ENCODE data around the gene GNAS-AS1. TPM values are rescaled to one million over a fixed set of nuclear protein-coding genes. Genes with fewer than 3 reads are reported as not detected.
"Not testable (repeated sequence)": the region's sequence is repeated elsewhere in the genome, so short reads cannot be mapped to it uniquely, and the experiment has no call there.

GNAS-AS1 gene
- total and polyA plus RNA-seq, 2 donors, result 0.32 to 0.76 TPM

- 91% methylated on average over 2 of the region's 2 CpGs for WGBS
- no peaks in the 10 kb centered on the region for H3K9me3 ChIP-seq (ENCODE audit: control insufficient read depth in 2 of 2, insufficient read depth in 1 of 2, low read length in 1 of 2)
- H3K27me3 ChIP-seq (ENCODE audit: control insufficient read depth in 2 of 2, insufficient read depth in 1 of 2, low read length in 1 of 2), result peaks cover 14 to 28% of the 10 kb centered on the region in 2 donors
- H3K36me3 ChIP-seq (ENCODE audit: control insufficient read depth in 2 of 2, insufficient read depth in 2 of 2, low read length in 1 of 2), result no peaks in the 10 kb centered on the region
- H3K4me1 ChIP-seq (ENCODE audit: control insufficient read depth in 2 of 2, insufficient read depth in 2 of 2, low read length in 2 of 2), result no peaks in the 10 kb centered on the region
- no peak overlapping the region for H3K4me3 ChIP-seq (ENCODE audit: low read length in 2 of 2)
- DNase-seq (ENCODE audit: low read depth in 6 of 9, low spot score in 9 of 9), result no peak
- H3K27ac ChIP-seq (ENCODE audit: low read depth in 1 of 2, low read length in 1 of 2), result no peak overlapping the region
Measured at GRCh38 chr20:58835231-58835630, 15.5 kb downstream of the GNAS-AS1 start.

GRCh38 chr20:58833921-58834320, 16.8 kb downstream of the GNAS-AS1 start:
- DNase-seq (ENCODE audit: low read depth in 6 of 9, low spot score in 9 of 9), result no peak
- H3K27me3 ChIP-seq (ENCODE audit: control insufficient read depth in 2 of 2, insufficient read depth in 1 of 2, low read length in 1 of 2), result peaks cover 1 to 15% of the 10 kb centered on the region in 2 donors

DNA sequence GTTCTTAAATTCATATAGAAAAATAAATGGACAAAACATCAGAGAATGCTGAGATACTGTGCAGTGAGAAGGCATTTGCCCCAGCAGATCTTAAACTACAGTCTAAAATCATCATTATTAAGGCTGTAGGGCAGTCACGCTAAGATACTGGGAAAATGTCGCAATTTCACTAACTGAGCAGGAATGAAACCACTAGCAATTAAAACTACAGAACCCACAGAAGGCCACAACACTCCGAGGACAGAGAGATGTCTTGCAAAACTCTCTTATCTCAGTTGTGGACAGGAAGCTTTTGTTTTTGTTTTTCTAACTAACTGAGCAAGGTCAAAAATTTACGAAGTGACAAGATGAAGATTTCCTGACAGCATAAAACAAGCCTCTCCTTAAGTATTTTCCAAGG, 18.2 kb downstream of the GNAS-AS1 start:
- 72% methylated on average over 4 of the region's 4 CpGs for WGBS
- H3K4me1 ChIP-seq (ENCODE audit: control insufficient read depth in 2 of 2, insufficient read depth in 2 of 2, low read length in 2 of 2), result no peaks in the 10 kb centered on the region
- no peak overlapping the region for H3K4me3 ChIP-seq (ENCODE audit: low read length in 2 of 2)
- peaks cover 0 to 5% of the 10 kb centered on the region in 2 donors for H3K27me3 ChIP-seq (ENCODE audit: control insufficient read depth in 2 of 2, insufficient read depth in 1 of 2, low read length in 1 of 2)
- no peaks in the 10 kb centered on the region for H3K9me3 ChIP-seq (ENCODE audit: control insufficient read depth in 2 of 2, insufficient read depth in 1 of 2, low read length in 1 of 2)
- H3K36me3 ChIP-seq (ENCODE audit: control insufficient read depth in 2 of 2, insufficient read depth in 2 of 2, low read length in 1 of 2), result no peaks in the 10 kb centered on the region
- DNase-seq (ENCODE audit: low read depth in 6 of 9, low spot score in 9 of 9), result no peak
- no peak overlapping the region for H3K27ac ChIP-seq (ENCODE audit: low read depth in 1 of 2, low read length in 1 of 2)

More at GRCh38 chr20:58833921-58834320, 16.8 kb downstream of the GNAS-AS1 start:
- H3K4me1 ChIP-seq (ENCODE audit: control insufficient read depth in 2 of 2, insufficient read depth in 2 of 2, low read length in 2 of 2), result no peaks in the 10 kb centered on the region
- no peak overlapping the region for H3K4me3 ChIP-seq (ENCODE audit: low read length in 2 of 2)
- H3K9me3 ChIP-seq (ENCODE audit: control insufficient read depth in 2 of 2, insufficient read depth in 1 of 2, low read length in 1 of 2), result no peaks in the 10 kb centered on the region
- H3K27ac ChIP-seq (ENCODE audit: low read depth in 1 of 2, low read length in 1 of 2), result no peak overlapping the region
- no peaks in the 10 kb centered on the region for H3K36me3 ChIP-seq (ENCODE audit: control insufficient read depth in 2 of 2, insufficient read depth in 2 of 2, low read length in 1 of 2)
- 97% methylated on average over 10 of the region's 10 CpGs for WGBS

DNA sequence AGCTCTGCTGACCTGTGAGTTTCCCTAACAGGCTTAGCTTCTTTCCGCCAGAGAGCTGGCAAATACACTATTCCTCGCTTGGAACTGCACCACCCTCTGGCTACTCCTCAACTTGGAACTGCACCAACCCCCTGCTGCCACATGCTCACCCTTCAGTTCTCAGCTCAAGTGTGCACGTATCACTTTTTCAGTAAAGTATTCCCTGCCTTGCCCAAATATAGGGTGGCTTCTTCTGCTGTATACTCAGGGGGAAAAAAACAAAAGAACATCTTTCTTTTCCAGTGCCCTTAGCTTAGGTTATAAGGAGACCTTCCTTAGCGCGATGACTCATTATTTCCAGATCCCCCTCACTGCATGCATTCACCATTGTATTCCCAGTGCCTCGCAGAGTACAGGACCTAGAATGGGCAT, 21.2 kb downstream of the GNAS-AS1 start:
- no peak overlapping the region for H3K27ac ChIP-seq (ENCODE audit: low read depth in 1 of 2, low read length in 1 of 2)
- H3K4me1 ChIP-seq (ENCODE audit: control insufficient read depth in 2 of 2, insufficient read depth in 2 of 2, low read length in 2 of 2), result no peaks in the 10 kb centered on the region
- H3K27me3 ChIP-seq (ENCODE audit: control insufficient read depth in 2 of 2, insufficient read depth in 1 of 2, low read length in 1 of 2), result peaks cover 0 to 4% of the 10 kb centered on the region in 2 donors
- DNase-seq (ENCODE audit: low read depth in 6 of 9, low spot score in 9 of 9), result no peak
- H3K36me3 ChIP-seq (ENCODE audit: control insufficient read depth in 2 of 2, insufficient read depth in 2 of 2, low read length in 1 of 2), result no peaks in the 10 kb centered on the region
- H3K4me3 ChIP-seq (ENCODE audit: low read length in 2 of 2), result no peak overlapping the region
- no peaks in the 10 kb centered on the region for H3K9me3 ChIP-seq (ENCODE audit: control insufficient read depth in 2 of 2, insufficient read depth in 1 of 2, low read length in 1 of 2)
- WGBS, result 95% methylated on average over 6 of the region's 6 CpGs

- WGBS, result over 99% methylated on average over 4 of the region's 5 CpGs
- not testable (repeated sequence) for DNase-seq (ENCODE audit: low read depth in 6 of 9, low spot score in 9 of 9); H3K27me3 ChIP-seq (ENCODE audit: control insufficient read depth in 2 of 2, insufficient read depth in 1 of 2, low read length in 1 of 2)
Measured at GRCh38 chr20:58828804-58829203, 21.9 kb downstream of the GNAS-AS1 start.

DNA sequence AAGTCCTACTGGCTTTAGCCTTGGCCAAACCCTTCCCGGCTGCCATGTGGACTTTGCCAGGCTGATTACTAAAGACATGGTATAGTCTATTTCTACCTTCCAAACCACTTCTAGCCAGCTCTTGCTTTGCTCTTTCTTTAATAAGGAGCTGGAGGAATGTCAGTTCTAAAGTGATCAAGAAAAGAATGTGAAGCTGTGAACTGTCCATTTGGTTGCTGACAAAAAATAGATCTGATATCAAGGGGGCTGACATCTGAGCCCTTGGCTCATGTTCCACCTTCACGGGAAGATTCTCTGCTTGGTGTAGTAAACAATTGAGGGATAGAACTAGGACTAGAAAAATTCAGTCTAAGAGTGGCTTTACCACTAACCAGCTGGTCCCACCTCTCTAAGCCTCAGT, 22.6 kb downstream of the GNAS-AS1 start:
- 95% methylated on average over 2 of the region's 2 CpGs for WGBS
- Histone ChIP-seq H3K4me1 (ENCODE audit: control insufficient read depth in 2 of 2, insufficient read depth in 2 of 2, low read length in 2 of 2) (no peaks in the 10 kb centered on the region), H3K27me3 (ENCODE audit: control insufficient read depth in 2 of 2, insufficient read depth in 1 of 2, low read length in 1 of 2) (no peaks in the 10 kb centered on the region), H3K36me3 (ENCODE audit: control insufficient read depth in 2 of 2, insufficient read depth in 2 of 2, low read length in 1 of 2) (no peaks in the 10 kb centered on the region), H3K27ac (ENCODE audit: low read depth in 1 of 2, low read length in 1 of 2) (no peak overlapping the region), H3K9me3 (ENCODE audit: control insufficient read depth in 2 of 2, insufficient read depth in 1 of 2, low read length in 1 of 2) (no peaks in the 10 kb centered on the region), H3K4me3 (ENCODE audit: low read length in 2 of 2) (no peak overlapping the region)
- DNase-seq (ENCODE audit: low read depth in 6 of 9, low spot score in 9 of 9), result no peak

More at GRCh38 chr20:58828804-58829203, 21.9 kb downstream of the GNAS-AS1 start:
- not testable (repeated sequence) for H3K4me1 ChIP-seq (ENCODE audit: control insufficient read depth in 2 of 2, insufficient read depth in 2 of 2, low read length in 2 of 2); H3K27ac ChIP-seq (ENCODE audit: low read depth in 1 of 2, low read length in 1 of 2); H3K4me3 ChIP-seq (ENCODE audit: low read length in 2 of 2); H3K36me3 ChIP-seq (ENCODE audit: control insufficient read depth in 2 of 2, insufficient read depth in 2 of 2, low read length in 1 of 2); H3K9me3 ChIP-seq (ENCODE audit: control insufficient read depth in 2 of 2, insufficient read depth in 1 of 2, low read length in 1 of 2)

- Histone ChIP-seq H3K9me3 (ENCODE audit: control insufficient read depth in 2 of 2, insufficient read depth in 1 of 2, low read length in 1 of 2) (no peaks in the 10 kb centered on the region), H3K4me3 (ENCODE audit: low read length in 2 of 2) (no peak overlapping the region), H3K27me3 (ENCODE audit: control insufficient read depth in 2 of 2, insufficient read depth in 1 of 2, low read length in 1 of 2) (no peaks in the 10 kb centered on the region), H3K27ac (ENCODE audit: low read depth in 1 of 2, low read length in 1 of 2) (no peak overlapping the region), H3K36me3 (ENCODE audit: control insufficient read depth in 2 of 2, insufficient read depth in 2 of 2, low read length in 1 of 2) (no peaks in the 10 kb centered on the region), H3K4me1 (ENCODE audit: control insufficient read depth in 2 of 2, insufficient read depth in 2 of 2, low read length in 2 of 2) (no peaks in the 10 kb centered on the region)
- no peak for DNase-seq (ENCODE audit: low read depth in 6 of 9, low spot score in 9 of 9)
- WGBS, result 94% methylated on average over 5 of the region's 5 CpGs
Measured at GRCh38 chr20:58826271-58826670, 24.4 kb downstream of the GNAS-AS1 start.

DNA sequence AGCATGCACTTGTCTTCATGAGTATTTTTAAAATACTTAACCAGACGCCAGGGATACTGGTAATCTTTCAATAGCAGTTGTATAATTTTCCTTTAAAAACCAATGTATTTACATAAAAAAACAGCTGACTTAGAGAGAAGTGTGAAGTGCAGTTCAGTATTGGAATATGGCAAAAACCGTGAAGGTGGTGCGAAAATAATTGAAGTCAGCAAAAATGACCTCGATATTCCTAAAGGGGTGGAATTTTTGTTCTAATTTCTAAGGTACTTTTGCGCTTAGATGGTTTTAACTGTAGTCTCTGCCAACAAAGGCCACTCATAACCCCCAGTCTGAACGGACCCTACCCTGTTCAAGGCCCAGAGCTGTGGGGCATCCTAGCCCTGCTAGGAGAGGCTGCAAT, 25.3 kb downstream of the GNAS-AS1 start:
- no peak overlapping the region for H3K4me3 ChIP-seq (ENCODE audit: low read length in 2 of 2)
- no peak overlapping the region for H3K27ac ChIP-seq (ENCODE audit: low read depth in 1 of 2, low read length in 1 of 2)
- H3K27me3 ChIP-seq (ENCODE audit: control insufficient read depth in 2 of 2, insufficient read depth in 1 of 2, low read length in 1 of 2), result no peaks in the 10 kb centered on the region
- H3K36me3 ChIP-seq (ENCODE audit: control insufficient read depth in 2 of 2, insufficient read depth in 2 of 2, low read length in 1 of 2), result no peaks in the 10 kb centered on the region
- no peaks in the 10 kb centered on the region for H3K9me3 ChIP-seq (ENCODE audit: control insufficient read depth in 2 of 2, insufficient read depth in 1 of 2, low read length in 1 of 2)
- no peaks in the 10 kb centered on the region for H3K4me1 ChIP-seq (ENCODE audit: control insufficient read depth in 2 of 2, insufficient read depth in 2 of 2, low read length in 2 of 2)
- no peak for DNase-seq (ENCODE audit: low read depth in 6 of 9, low spot score in 9 of 9)
- 94% methylated on average over 6 of the region's 6 CpGs for WGBS

- 94% methylated on average over 8 of the region's 8 CpGs for WGBS
- no peaks in the 10 kb centered on the region for H3K36me3 ChIP-seq (ENCODE audit: control insufficient read depth in 2 of 2, insufficient read depth in 2 of 2, low read length in 1 of 2)
- H3K9me3 ChIP-seq (ENCODE audit: control insufficient read depth in 2 of 2, insufficient read depth in 1 of 2, low read length in 1 of 2), result no peaks in the 10 kb centered on the region
- DNase-seq (ENCODE audit: low read depth in 6 of 9, low spot score in 9 of 9), result no peak
- no peak overlapping the region for H3K4me3 ChIP-seq (ENCODE audit: low read length in 2 of 2)
- H3K4me1 ChIP-seq (ENCODE audit: control insufficient read depth in 2 of 2, insufficient read depth in 2 of 2, low read length in 2 of 2), result no peaks in the 10 kb centered on the region
- no peaks in the 10 kb centered on the region for H3K27me3 ChIP-seq (ENCODE audit: control insufficient read depth in 2 of 2, insufficient read depth in 1 of 2, low read length in 1 of 2)
- no peak overlapping the region for H3K27ac ChIP-seq (ENCODE audit: low read depth in 1 of 2, low read length in 1 of 2)
Measured at GRCh38 chr20:58824843-58825242, 25.9 kb downstream of the GNAS-AS1 start.
